Ishikawa (cell line): ENCODE measurements around the gene TPCN2.

Experiments used
- CEBPB ChIP-seq: IDR thresholded peaks from 2 replicates; pipeline ENCODE4 v1.6.1; 2012
- CREB1 ChIP-seq: IDR thresholded peaks from 2 replicates; pipeline ENCODE4 v1.6.1; 2012; ENCODE audit warnings: low read depth
- EGR1 ChIP-seq: IDR thresholded peaks from 2 replicates; pipeline ENCODE4 v1.6.1; 2012
- EP300 ChIP-seq: IDR thresholded peaks from 2 replicates; pipeline ENCODE4 v1.6.1; 2012; ENCODE audit warnings: borderline replicate concordance
- FOXM1 ChIP-seq: IDR thresholded peaks from 2 replicates; pipeline ENCODE4 v1.6.1; 2012; ENCODE audit warnings: low read depth, borderline replicate concordance
- MAX ChIP-seq: IDR thresholded peaks from 2 replicates; pipeline ENCODE4 v1.6.1; 2012
- NFIC ChIP-seq: IDR thresholded peaks from 2 replicates; pipeline ENCODE4 v1.6.1; 2012
- RAD21 ChIP-seq: IDR thresholded peaks from 2 replicates; pipeline ENCODE4 v1.6.1; 2012; ENCODE audit warnings: low read depth
- REST ChIP-seq: IDR thresholded peaks from 2 replicates; pipeline ENCODE4 v1.6.1; 2012; ENCODE audit warnings: low read depth, mild to moderate bottlenecking
- TAF1 ChIP-seq: IDR thresholded peaks from 2 replicates; pipeline ENCODE4 v1.6.1; 2012; ENCODE audit warnings: low read depth, mild to moderate bottlenecking
- TCF12 ChIP-seq: IDR thresholded peaks from 2 replicates; pipeline ENCODE4 v1.6.1; 2012; ENCODE audit warnings: low read depth
- TEAD4 ChIP-seq: IDR thresholded peaks from 2 replicates; pipeline ENCODE4 v1.6.1; 2012
- USF1 ChIP-seq: IDR thresholded peaks from 2 replicates; pipeline ENCODE4 v1.6.1; 2012
- YY1 ChIP-seq: IDR thresholded peaks from 2 replicates; pipeline ENCODE4 v1.6.1; 2012; ENCODE audit warnings: low read depth
- ZBTB7A ChIP-seq: IDR thresholded peaks from 2 replicates; pipeline ENCODE4 v1.6.1; 2012; ENCODE audit warnings: low read depth

Gene TPCN2

GRCh38 chr11:69035946-69036340 lies 12.8 kb upstream of the TPCN2 start:
- no peak for TF ChIP-seq REST
- no peak for TF ChIP-seq TEAD4
- no peak for TF ChIP-seq CREB1
- no peak for TF ChIP-seq USF1
- no peak for TF ChIP-seq CEBPB

- no peak for TF ChIP-seq EP300
- TF ChIP-seq REST: no peak
- no peak for TF ChIP-seq TAF1
Observed at GRCh38 chr11:69037074-69037473, 11.7 kb upstream of the TPCN2 start.

GRCh38 chr11:69037544-69037943 lies 11.2 kb upstream of the TPCN2 start:
- TF ChIP-seq TEAD4 (no peak), YY1 (no peak), TCF12 (no peak), CREB1 (no peak), USF1 (no peak), ZBTB7A (no peak)

- TF ChIP-seq TEAD4: no peak
- no peak for TF ChIP-seq NFIC
- no peak for TF ChIP-seq EP300
- TF ChIP-seq EGR1: no peak
- TF ChIP-seq TAF1: no peak
- TF ChIP-seq YY1: no peak
- no peak for TF ChIP-seq MAX
- no peak for TF ChIP-seq USF1
- no peak for TF ChIP-seq CEBPB
Observed at GRCh38 chr11:69039501-69039900, 9.2 kb upstream of the TPCN2 start.

- TF ChIP-seq YY1 (no peak), ZBTB7A (no peak), NFIC (no peak), MAX (no peak), TEAD4 (no peak), CREB1 (no peak), CEBPB (no peak), TAF1 (no peak), FOXM1 (no peak), USF1 (no peak), EGR1 (no peak), RAD21 (no peak), EP300 (no peak), REST (no peak), TCF12 (no peak)
Observed at GRCh38 chr11:69040051-69040450, 8.7 kb upstream of the TPCN2 start.
